Measurements from ENCODE around the gene SRSF5.

GRCh38 chr14:69786603-69787002 lies 19.7 kb downstream of the SRSF5 start:
- no peak for TF ChIP-seq CTCF (IDR thresholded peaks at IDR 0.05)
- TF ChIP-seq POLR2A (IDR thresholded peaks at IDR 0.05) = no peak

All from right lobe of liver (tissue), 4 donors.